H1 (cell line): ENCODE data around the gene PIP5K1C. TPM values are rescaled to one million over a fixed set of nuclear protein-coding genes. Genes with fewer than 3 reads are reported as not detected.
A peak's percentile ranks its signal among the peaks of the same experiment; 100 is the strongest.

ENCODE experiments used
- CTCF ChIA-PET: fragments of 300-600 bp; sonication (Branson Sonifier 250); formaldehyde crosslinking; loops from one replicate; lab custom pipeline; 2021; ENCODE audit not compliant: partially characterized antibody; lab: Charles Lee
- POLR2A ChIA-PET: fragments of 300-600 bp; sonication (Branson Sonifier 250); formaldehyde crosslinking; loops from one replicate; lab custom pipeline; 2021; ENCODE audit warnings: inconsistent platforms; ENCODE audit not compliant: partially characterized antibody; lab: Charles Lee
- DNase-seq, 2 experiments: peaks; one replicate each; pipeline versions ENCODE4 v3.0.0 to v3.0.0-alpha.2; 2010 to 2022; ENCODE audit warnings: low spot score in 2 of 2, low read depth in 1 of 2, mixed read lengths in 1 of 2
- FAIRE-seq: peaks from 2 replicates; lab custom pipeline; 2011; peaks lifted over from hg19 to GRCh38; lab: Jason Lieb, UNC
- H2AFZ ChIP-seq: 2 replicates; pipeline ENCODE4 v1.8.1; 2012; ENCODE audit warnings: low read length, inconsistent platforms
- H2AK5ac ChIP-seq: 2 replicates; pipeline ENCODE4 v1.6.1; 2013; ENCODE audit warnings: low read depth, low read length
- H2BK120ac ChIP-seq: replicated peaks from 2 replicates; pipeline ENCODE3; 2013; ENCODE audit warnings: low read depth, low read length, inconsistent platforms
- H2BK12ac ChIP-seq: 2 replicates; pipeline ENCODE4 v1.6.1; 2013; ENCODE audit warnings: low read depth, low read length
- H2BK15ac ChIP-seq: 2 replicates; pipeline ENCODE4 v1.6.1; 2013; ENCODE audit warnings: low read length
- H2BK20ac ChIP-seq: 2 replicates; pipeline ENCODE4 v1.6.1; 2013; ENCODE audit warnings: low read length
- H2BK5ac ChIP-seq: 2 replicates; pipeline ENCODE4 v1.6.1; 2013; ENCODE audit warnings: low read depth, low read length
- H3K14ac ChIP-seq: 2 replicates; pipeline ENCODE4 v1.6.1; 2013; ENCODE audit warnings: inconsistent platforms; ENCODE audit not compliant: insufficient read length
- H3K18ac ChIP-seq: 2 replicates; pipeline ENCODE4 v1.6.1; 2013; ENCODE audit warnings: low read length; ENCODE audit errors: extremely low read depth
- H3K23ac ChIP-seq: 2 replicates; pipeline ENCODE4 v1.6.1; 2013; ENCODE audit warnings: inconsistent platforms; ENCODE audit not compliant: insufficient read length
- H3K23me2 ChIP-seq: 2 replicates; pipeline ENCODE4 v1.6.1; 2013; ENCODE audit warnings: low read depth, low read length
- H3K27ac ChIP-seq: 2 replicates; pipeline ENCODE4 v1.6.1; 2011; ENCODE audit warnings: low read depth, low read length, inconsistent platforms
- H3K27me3 ChIP-seq, 4 experiments: replicated peaks in 1 of 4; 1 replicate in 1 of 4; 2 replicates in 3 of 4; pipeline versions ENCODE4 v1.6.1 to v1.8.1; 2011 to 2013; ENCODE audit warnings: low read length in 3 of 4, mild to moderate bottlenecking in 3 of 4, inconsistent platforms in 2 of 4, mixed read lengths in 2 of 4, moderate library complexity in 1 of 4; ENCODE audit not compliant: control insufficient read depth in 3 of 4, insufficient read depth in 3 of 4; ENCODE audit errors: extremely low read depth in 1 of 4
- H3K36me3 ChIP-seq, 4 experiments: 2 replicates each; pipeline versions ENCODE4 v1.6.1 to v1.8.1; 2011 to 2013; ENCODE audit warnings: mild to moderate bottlenecking in 4 of 4, low read length in 3 of 4, moderate library complexity in 2 of 4, control low read depth in 1 of 4, inconsistent platforms in 1 of 4; ENCODE audit not compliant: insufficient read depth in 4 of 4, control insufficient read depth in 2 of 4
- H3K4ac ChIP-seq: replicated peaks from 2 replicates; pipeline ENCODE3; 2013; ENCODE audit warnings: low read length, low read depth, mixed read lengths, inconsistent platforms; ENCODE audit not compliant: insufficient read length
- H3K4me1 ChIP-seq, 4 experiments: replicated peaks in 1 of 4; 1 replicate in 1 of 4; 2 replicates in 3 of 4; pipeline versions ENCODE4 v1.6.1 to v1.8.1; 2011 to 2013; ENCODE audit warnings: low read length in 3 of 4, inconsistent platforms in 2 of 4, mixed read lengths in 1 of 4; ENCODE audit not compliant: insufficient read depth in 4 of 4, control insufficient read depth in 3 of 4
- H3K4me2 ChIP-seq, 2 experiments: 2 replicates each; pipeline versions ENCODE4 v1.6.1 to v1.8.1; 2011 to 2013; ENCODE audit warnings: low read depth in 2 of 2, low read length in 2 of 2, control low read depth in 1 of 2, inconsistent platforms in 1 of 2, mild to moderate bottlenecking in 1 of 2; ENCODE audit not compliant: insufficient read depth in 1 of 2
- H3K4me3 ChIP-seq, 4 experiments: fragments of 200-600, 300-600 bp in 1 of 4; sonication (generic), shearing (Covaris generic), sonication (Bioruptor Twin) in 1 of 4; 2 replicates each; pipeline versions ENCODE4 v1.5.1 to v1.8.1; 2011 to 2016; ENCODE audit warnings: low read length in 4 of 4, low read depth in 3 of 4, control low read depth in 2 of 4, inconsistent platforms in 2 of 4, mild to moderate bottlenecking in 2 of 4, mixed read lengths in 1 of 4, moderate library complexity in 1 of 4; ENCODE audit not compliant: insufficient read depth in 2 of 4; ENCODE audit errors: extremely low read depth in 1 of 4
- H3K56ac ChIP-seq: replicated peaks from 2 replicates; pipeline ENCODE3; 2013; ENCODE audit warnings: low read depth, mild to moderate bottlenecking, mixed read lengths, low read length, inconsistent platforms; ENCODE audit not compliant: insufficient read length
- H3K79me1 ChIP-seq: 2 replicates; pipeline ENCODE4 v1.6.1; 2013; ENCODE audit warnings: low read depth, low read length, control low read depth
- H3K79me2 ChIP-seq, 2 experiments: 2 replicates each; pipeline versions ENCODE4 v1.6.1 to v1.8.1; 2012 to 2013; ENCODE audit warnings: low read length in 2 of 2, mild to moderate bottlenecking in 2 of 2, inconsistent platforms in 1 of 2; ENCODE audit not compliant: insufficient read depth in 2 of 2, control insufficient read depth in 1 of 2
- H3K9ac ChIP-seq, 4 experiments: replicated peaks in 1 of 4; 1 replicate in 1 of 4; 2 replicates in 3 of 4; pipeline versions ENCODE4 v1.6.1 to v1.8.1; 2011 to 2013; ENCODE audit warnings: low read depth in 3 of 4, low read length in 3 of 4, control low read depth in 2 of 4, mild to moderate bottlenecking in 2 of 4, moderate library complexity in 2 of 4, inconsistent platforms in 1 of 4; ENCODE audit errors: extremely low read depth in 1 of 4
- H3K9me3 ChIP-seq, 2 experiments: 2 replicates each; pipeline versions ENCODE4 v1.6.1 to v1.8.1; 2012 to 2013; ENCODE audit warnings: mild to moderate bottlenecking in 2 of 2, moderate library complexity in 2 of 2, control low read depth in 1 of 2, inconsistent platforms in 1 of 2, low read depth in 1 of 2, low read length in 1 of 2, mixed read lengths in 1 of 2; ENCODE audit not compliant: insufficient read depth in 2 of 2
- H4K20me1 ChIP-seq, 2 experiments: replicated peaks in 1 of 2; 2 replicates each; pipeline versions ENCODE3 to v1.8.1; 2011 to 2013; ENCODE audit warnings: inconsistent platforms in 2 of 2, low read length in 2 of 2, mild to moderate bottlenecking in 1 of 2; ENCODE audit not compliant: insufficient read depth in 2 of 2, control insufficient read depth in 1 of 2
- H4K5ac ChIP-seq: 2 replicates; pipeline ENCODE4 v1.6.1; 2013; ENCODE audit warnings: low read length, low read depth, mixed read lengths, inconsistent platforms; ENCODE audit not compliant: insufficient read length
- H4K8ac ChIP-seq: 2 replicates; pipeline ENCODE4 v1.8.0; 2013; ENCODE audit warnings: mild to moderate bottlenecking, moderate library complexity, low read length, inconsistent platforms; ENCODE audit not compliant: insufficient read depth; ENCODE audit errors: extremely low read depth
- H4K91ac ChIP-seq: replicated peaks from 2 replicates; pipeline ENCODE3; 2013; ENCODE audit warnings: low read length, mixed read lengths, inconsistent platforms; ENCODE audit not compliant: insufficient read length
- EZH2 ChIP-seq: fragments of 200-600 bp; sonication (generic); IDR thresholded peaks from 2 replicates; pipeline ENCODE4 v1.7.1; 2012; ENCODE audit warnings: low read depth, mild to moderate bottlenecking, moderate library complexity, low read length, inconsistent platforms; ENCODE audit not compliant: severe bottlenecking
- GABPA ChIP-seq: IDR thresholded peaks from 2 replicates; pipeline ENCODE4 v1.6.1; 2011; ENCODE audit warnings: mild to moderate bottlenecking, low read length, moderate library complexity, borderline replicate concordance; ENCODE audit not compliant: insufficient read depth
- KDM1A ChIP-seq: fragments of 200-600, 300-600 bp; sonication (generic); IDR thresholded peaks from 2 replicates; pipeline ENCODE4 v1.7.1; 2016; ENCODE audit warnings: mild to moderate bottlenecking, low read length, borderline replicate concordance
- WGBS, 2 experiments: shearing (Covaris generic) in 1 of 2; methylation state at CpG; one replicate each; pipeline versions ENCODE4 v1.1.6 to v1.1.7; 2013 to 2015; ENCODE audit warnings: low lambda C conversion rate in 2 of 2, mixed read lengths in 2 of 2, inconsistent platforms in 1 of 2, low coverage in 1 of 2, missing lambda C conversion rate in 1 of 2; ENCODE audit not compliant: insufficient replicate concordance in 2 of 2, insufficient coverage in 1 of 2, insufficient read length in 1 of 2; ENCODE audit errors: extremely low coverage in 1 of 2, missing lambda C conversion rate in 1 of 2; 5-methylcytosine and 5-hydroxymethylcytosine counted together
- polyA plus RNA-seq, 7 experiments: library from polyadenylated mRNA; depleted of rRNA in 3 of 7; stranded (reverse) in 5 of 7; unstranded in 2 of 7; fragments of >200 nt in 5 of 7; fragments of 200-250 nt in 2 of 7; gene quantifications; 1 replicate in 5 of 7; 2 replicates in 1 of 7; 4 replicates in 1 of 7; pipeline versions ENCODE4 v1.2.1 to v1.2.3, GENCODE V29; 2011 to 2013; ENCODE audit warnings: missing spikeins in 2 of 7, mixed read lengths in 2 of 7
- total RNA-seq: library from RNA; stranded (reverse); fragmentation: NEBNext Ultra II Directional; extraction: Animal tissue kit (Norgen Biotek cat#: 25700); gene quantifications from 2 replicates; pipeline ENCODE4 v1.2.1, GENCODE V29; 2021

Gene PIP5K1C
- total and polyA plus RNA-seq, 2 of the 8 experiments (the other 6 are each of a cell fraction or from before 2014, with no cell fraction given) = 10.6 to 32.9 TPM

GRCh38 chr19:3682286-3682685 is 18.0 kb downstream of the PIP5K1C start:
- Histone ChIP-seq H2AK5ac (0 out of 2 replicates have a peak overlapping the region, but pooled peaks have one; percentile 86), H3K9ac (no peak overlapping the region), H3K14ac (no peak overlapping the region), H2BK5ac (no peak overlapping the region), H4K91ac (no peak overlapping the region), H3K27ac (no peak overlapping the region), H3K18ac (no peak overlapping the region), H2BK120ac (no peak overlapping the region), H3K4me2 (0 out of 4 replicates have a peak overlapping the region, but pooled peaks of 1 of the 2 experiments have one; percentile 3), H4K8ac (no peak overlapping the region), H2AFZ (no peak overlapping the region), H3K56ac (no peak overlapping the region), H2BK12ac (no peak overlapping the region), H2BK20ac (no peak overlapping the region), H3K4ac (no peak overlapping the region), H2BK15ac (no peak overlapping the region), H3K23ac (no peak overlapping the region), H4K5ac (no peak overlapping the region), H3K4me1 (peaks cover 0 to 28% (median 19%) of the 10 kb centered on the region in 4 experiments; a peak in 6 of 7 replicates), H3K36me3 (peaks cover 0 to 5% (median 3%) of the 10 kb centered on the region in 4 experiments; a peak in 2 of 8 replicates), H3K79me2 (peaks cover 0 to 23% of the 10 kb centered on the region in 2 experiments; a peak in 1 of 4 replicates), H3K4me3 (no peak overlapping the region), H3K27me3 (no peaks in the 10 kb centered on the region; a peak in 1 of 7 replicates), H3K23me2 (peaks cover 11% of the 10 kb centered on the region; the same call in 1 of the 2 replicates), H3K9me3 (peaks cover 7 to 9% of the 10 kb centered on the region in 2 experiments), H3K79me1 (peaks cover 6% of the 10 kb centered on the region), H4K20me1 (peaks cover 3 to 16% of the 10 kb centered on the region in 2 experiments)
- DNase-seq (no peak), FAIRE-seq (no peak)
- ChIA-PET CTCF (interaction anchor here (0.6 to 2.8 kb wide), 4 partner anchors 8 to 1230 kb away, joined by 3 to 8 read pairs (median 5); no protein-coding TSS in a partner anchor), POLR2A (interaction anchor here (0.9 to 2.6 kb wide), 4 partner anchors 9 to 15 kb away, joined by 3 to 10 read pairs (median 4); no protein-coding TSS in a partner anchor)
- WGBS, 2 experiments = 85% methylated on average over 10 of the region's 10 CpGs; no CpG with 5 or more reads in 1 of the 2 experiments
- no peak for TF ChIP-seq GABPA
- no peak for TF ChIP-seq EZH2
- TF ChIP-seq KDM1A = no peak
